Hepatocyte (in vitro differentiated cells): ENCODE results near the gene MSI2.

Source experiments
- CTCF ChIP-seq: fragments of 200-600 bp; sonication (generic); IDR thresholded peaks from 2 replicates; pipeline ENCODE4 v1.5.1; 2016; ENCODE audit warnings: antibody characterized with exemption, mild to moderate bottlenecking; ENCODE audit not compliant: poor library complexity
- EZH2 ChIP-seq: fragments of 200-600 bp; sonication (generic); IDR thresholded peaks from 2 replicates; pipeline ENCODE4 v1.6.1; 2016; ENCODE audit warnings: antibody characterized with exemption, mild to moderate bottlenecking, borderline replicate concordance
- EZH2phosphoT487 ChIP-seq: fragments of 200-600 bp; sonication (generic); IDR thresholded peaks from one replicate; pipeline ENCODE4 v1.6.1; 2018; ENCODE audit warnings: antibody characterized with exemption, mild to moderate bottlenecking, low read depth, moderate library complexity; ENCODE audit not compliant: unreplicated experiment, severe bottlenecking

GRCh38 chr17:57498443-57498842 is 242.1 kb downstream of the MSI2 start:
- TF ChIP-seq CTCF (no peak), EZH2 (no peak), EZH2phosphoT487 (no peak)
